ENCODE results near the gene MVB12B. TPM values are rescaled to one million over a fixed set of nuclear protein-coding genes. Genes with fewer than 3 reads are reported as not detected.
A peak's percentile ranks its signal among the peaks of the same experiment; 100 is the strongest.

Gene MVB12B
- total and polyA plus RNA-seq, 2 of the 13 experiments (the other 11 are each of a cell fraction or from before 2014, with no cell fraction given) = 12.1 to 30.1 TPM

- peak; percentile 48; the same call in 1 of the 2 replicates for TF ChIP-seq NRL (CRISPR knock-in tag; IDR thresholded peaks at IDR 0.05; ENCODE audit: borderline replicate concordance)
- peak; percentile 56 for TF ChIP-seq HDAC1 (CRISPR knock-in tag; IDR thresholded peaks at IDR 0.05)
- peak; percentile 64 for TF ChIP-seq SALL1 (CRISPR knock-in tag; IDR thresholded peaks at IDR 0.05)
- no peak for TF ChIP-seq ZBTB20 (CRISPR knock-in tag; IDR thresholded peaks at IDR 0.05; ENCODE audit: borderline replicate concordance, low read depth)
- TF ChIP-seq LBX2 (CRISPR knock-in tag; IDR thresholded peaks at IDR 0.05; ENCODE audit: borderline replicate concordance) = no peak
- TF ChIP-seq ATRX (CRISPR knock-in tag; IDR thresholded peaks at IDR 0.05; ENCODE audit: borderline replicate concordance) = no peak
- TF ChIP-seq SP1 (IDR thresholded peaks at IDR 0.05) = no peak
- no peak for TF ChIP-seq SP1 (CRISPR knock-in tag; IDR thresholded peaks at IDR 0.05)
- TF ChIP-seq ZNF232 (CRISPR knock-in tag; IDR thresholded peaks at IDR 0.05; ENCODE audit: borderline replicate concordance) = no peak
- TF ChIP-seq, protein P1, sequence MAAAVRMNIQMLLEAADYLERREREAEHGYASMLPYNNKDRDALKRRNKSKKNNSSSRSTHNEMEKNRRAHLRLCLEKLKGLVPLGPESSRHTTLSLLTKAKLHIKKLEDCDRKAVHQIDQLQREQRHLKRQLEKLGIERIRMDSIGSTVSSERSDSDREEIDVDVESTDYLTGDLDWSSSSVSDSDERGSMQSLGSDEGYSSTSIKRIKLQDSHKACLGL (CRISPR knock-in tag; IDR thresholded peaks at IDR 0.05) = no peak
- TF ChIP-seq ZNF574 (CRISPR knock-in tag; IDR thresholded peaks at IDR 0.05) = peak; percentile 34; the same call in 1 of the 2 replicates
- no peak for TF ChIP-seq AHDC1 (CRISPR knock-in tag; IDR thresholded peaks at IDR 0.05; ENCODE audit: borderline replicate concordance)
- no peak for TF ChIP-seq RNF2 (conservative IDR thresholded peaks at IDR 0.05; ENCODE audit: low read depth)
- TF ChIP-seq, protein P2, sequence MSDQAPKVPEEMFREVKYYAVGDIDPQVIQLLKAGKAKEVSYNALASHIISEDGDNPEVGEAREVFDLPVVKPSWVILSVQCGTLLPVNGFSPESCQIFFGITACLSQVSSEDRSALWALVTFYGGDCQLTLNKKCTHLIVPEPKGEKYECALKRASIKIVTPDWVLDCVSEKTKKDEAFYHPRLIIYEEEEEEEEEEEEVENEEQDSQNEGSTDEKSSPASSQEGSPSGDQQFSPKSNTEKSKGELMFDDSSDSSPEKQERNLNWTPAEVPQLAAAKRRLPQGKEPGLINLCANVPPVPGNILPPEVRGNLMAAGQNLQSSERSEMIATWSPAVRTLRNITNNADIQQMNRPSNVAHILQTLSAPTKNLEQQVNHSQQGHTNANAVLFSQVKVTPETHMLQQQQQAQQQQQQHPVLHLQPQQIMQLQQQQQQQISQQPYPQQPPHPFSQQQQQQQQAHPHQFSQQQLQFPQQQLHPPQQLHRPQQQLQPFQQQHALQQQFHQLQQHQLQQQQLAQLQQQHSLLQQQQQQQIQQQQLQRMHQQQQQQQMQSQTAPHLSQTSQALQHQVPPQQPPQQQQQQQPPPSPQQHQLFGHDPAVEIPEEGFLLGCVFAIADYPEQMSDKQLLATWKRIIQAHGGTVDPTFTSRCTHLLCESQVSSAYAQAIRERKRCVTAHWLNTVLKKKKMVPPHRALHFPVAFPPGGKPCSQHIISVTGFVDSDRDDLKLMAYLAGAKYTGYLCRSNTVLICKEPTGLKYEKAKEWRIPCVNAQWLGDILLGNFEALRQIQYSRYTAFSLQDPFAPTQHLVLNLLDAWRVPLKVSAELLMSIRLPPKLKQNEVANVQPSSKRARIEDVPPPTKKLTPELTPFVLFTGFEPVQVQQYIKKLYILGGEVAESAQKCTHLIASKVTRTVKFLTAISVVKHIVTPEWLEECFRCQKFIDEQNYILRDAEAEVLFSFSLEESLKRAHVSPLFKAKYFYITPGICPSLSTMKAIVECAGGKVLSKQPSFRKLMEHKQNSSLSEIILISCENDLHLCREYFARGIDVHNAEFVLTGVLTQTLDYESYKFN (CRISPR knock-in tag; conservative IDR thresholded peaks at IDR 0.05) = peak; percentile 59
- TF ChIP-seq, protein P3, sequence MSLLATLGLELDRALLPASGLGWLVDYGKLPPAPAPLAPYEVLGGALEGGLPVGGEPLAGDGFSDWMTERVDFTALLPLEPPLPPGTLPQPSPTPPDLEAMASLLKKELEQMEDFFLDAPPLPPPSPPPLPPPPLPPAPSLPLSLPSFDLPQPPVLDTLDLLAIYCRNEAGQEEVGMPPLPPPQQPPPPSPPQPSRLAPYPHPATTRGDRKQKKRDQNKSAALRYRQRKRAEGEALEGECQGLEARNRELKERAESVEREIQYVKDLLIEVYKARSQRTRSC (CRISPR knock-in tag; IDR thresholded peaks at IDR 0.05; ENCODE audit: low read depth) = no peak
- 0 out of 2 replicates have a peak, but pooled peaks have one; percentile 26 for TF ChIP-seq FOXA3 (CRISPR knock-in tag; IDR thresholded peaks at IDR 0.05)
Measured at GRCh38 chr9:126374366-126374781, 47.7 kb downstream of the MVB12B start (continued).
